ENCODE results near the gene NACAD.
A peak's percentile ranks its signal among the peaks of the same experiment; 100 is the strongest.

Gene NACAD

GRCh38 chr7:45112648-45113047 lies 23.9 kb upstream of the NACAD start:
- peak overlapping the region; percentile 95 for H3K27ac ChIP-seq
- TF ChIP-seq CTCF (IDR thresholded peaks at IDR 0.05) (no peak), ZFX (IDR thresholded peaks at IDR 0.05; ENCODE audit: borderline replicate concordance) (no peak)

- TF ChIP-seq ZFX (IDR thresholded peaks at IDR 0.05; ENCODE audit: borderline replicate concordance) (no peak), CTCF (IDR thresholded peaks at IDR 0.05) (peak; percentile 76)
- peak within 1 kb of the TSS; percentile 95 for H3K27ac ChIP-seq
Observed at GRCh38 chr7:45111298-45112223, 22.8 kb upstream of the NACAD start, which contains the start of gene TBRG4. Gene TBRG4, minus strand, starts transcription at chr7:45111697. Its CDS starts 2,460 bp downstream, at chr7:45109237.

GRCh38 chr7:45108863-45109262 lies 20.1 kb upstream of the NACAD start:
- TF ChIP-seq CTCF (IDR thresholded peaks at IDR 0.05) (no peak), ZFX (IDR thresholded peaks at IDR 0.05; ENCODE audit: borderline replicate concordance) (no peak)
- no peak overlapping the region for H3K27ac ChIP-seq

- TF ChIP-seq CTCF (IDR thresholded peaks at IDR 0.05), result no peak
- no peak for TF ChIP-seq ZFX (IDR thresholded peaks at IDR 0.05; ENCODE audit: borderline replicate concordance)
- no peak overlapping the region for H3K27ac ChIP-seq
Observed at GRCh38 chr7:45107356-45107755, 18.6 kb upstream of the NACAD start.

GRCh38 chr7:45106820-45107219 lies 18.1 kb upstream of the NACAD start:
- TF ChIP-seq ZFX (IDR thresholded peaks at IDR 0.05; ENCODE audit: borderline replicate concordance) (no peak), CTCF (IDR thresholded peaks at IDR 0.05) (no peak)
- H3K27ac ChIP-seq, result no peak overlapping the region

GRCh38 chr7:45105588-45106188 lies 16.9 kb upstream of the NACAD start:
- H3K27ac ChIP-seq, result no peak overlapping the region
- no peak for TF ChIP-seq CTCF (IDR thresholded peaks at IDR 0.05)
- TF ChIP-seq ZFX (IDR thresholded peaks at IDR 0.05; ENCODE audit: borderline replicate concordance), result no peak
